Neural progenitor cell (in vitro differentiated cells): ENCODE results near the gene LRRN1. TPM values are rescaled to one million over a fixed set of nuclear protein-coding genes. Genes with fewer than 3 reads are reported as not detected.
"Not testable (repeated sequence)": the region's sequence is repeated elsewhere in the genome, so short reads cannot be mapped to it uniquely, and the experiment has no call there.

Experiments
- DNase-seq: peaks from one replicate; pipeline ENCODE4 v3.0.0-alpha.2; 2016; ENCODE audit warnings: low spot score
- H2AFZ ChIP-seq: fragments of 200-600 bp; sonication (generic); replicated peaks from 2 replicates; pipeline ENCODE4 v1.6.1; 2016; ENCODE audit warnings: antibody characterized with exemption
- H3F3A ChIP-seq: fragments of 200-600 bp; sonication (generic); 2 replicates; pipeline ENCODE4 v1.6.1; 2016; ENCODE audit warnings: antibody characterized with exemption, low read depth
- H3K27ac ChIP-seq: fragments of 200-600 bp; sonication (generic); 2 replicates; pipeline ENCODE4 v1.5.1; 2016; ENCODE audit warnings: mild to moderate bottlenecking
- H3K27me3 ChIP-seq: fragments of 200-600 bp; sonication (generic); 2 replicates; pipeline ENCODE4 v1.6.1; 2016; ENCODE audit warnings: mild to moderate bottlenecking, moderate library complexity
- H3K36me3 ChIP-seq: fragments of 200-600 bp; sonication (generic); 2 replicates; pipeline ENCODE4 v1.5.1; 2016
- H3K4me1 ChIP-seq: fragments of 200-600 bp; sonication (generic); 2 replicates; pipeline ENCODE4 v1.6.1; 2016; ENCODE audit warnings: mixed run types
- H3K4me2 ChIP-seq: fragments of 200-600 bp; sonication (generic); 2 replicates; pipeline ENCODE4 v1.6.1; 2016
- H3K4me3 ChIP-seq: fragments of 200-600 bp; sonication (generic); 2 replicates; pipeline ENCODE4 v1.5.1; 2016
- H3K79me2 ChIP-seq: fragments of 200-600 bp; sonication (generic); 2 replicates; pipeline ENCODE4 v1.6.1; 2016; ENCODE audit warnings: low read depth
- H3K9ac ChIP-seq: fragments of 200-600 bp; sonication (generic); 2 replicates; pipeline ENCODE4 v1.6.1; 2016
- H3K9me3 ChIP-seq: fragments of 200-600 bp; sonication (generic); 2 replicates; pipeline ENCODE4 v1.5.1; 2016; ENCODE audit warnings: low read depth
- H4K20me1 ChIP-seq: fragments of 200-600 bp; sonication (generic); 2 replicates; pipeline ENCODE4 v1.6.1; 2016; ENCODE audit warnings: low read depth
- H3K27ac Mint-ChIP-seq: 3 replicates; pipeline ENCODE4 v1.8.0; 2021; ENCODE audit warnings: mixed read lengths
- H3K27me3 Mint-ChIP-seq: 2 replicates; pipeline ENCODE4 v1.8.0; 2022; ENCODE audit warnings: low read depth, mild to moderate bottlenecking, inconsistent platforms, moderate library complexity, mixed read lengths; ENCODE audit not compliant: insufficient read depth
- H3K36me3 Mint-ChIP-seq: 3 replicates; pipeline ENCODE4 v1.8.0; 2021; ENCODE audit warnings: mixed read lengths
- H3K4me1 Mint-ChIP-seq: 3 replicates; pipeline ENCODE4 v1.8.0; 2021; ENCODE audit warnings: mixed read lengths
- H3K4me3 Mint-ChIP-seq: 3 replicates; pipeline ENCODE4 v1.8.0; 2021; ENCODE audit warnings: mild to moderate bottlenecking, moderate library complexity, mixed read lengths
- H3K9me3 Mint-ChIP-seq: 3 replicates; pipeline ENCODE4 v1.8.0; 2020; ENCODE audit warnings: mixed read lengths
- CTCF ChIP-seq: fragments of 200-600 bp; sonication (generic); IDR thresholded peaks from 2 replicates; pipeline ENCODE4 v1.5.1; 2017; ENCODE audit warnings: antibody characterized with exemption, mild to moderate bottlenecking
- EZH2 ChIP-seq: fragments of 200-600 bp; sonication (generic); IDR thresholded peaks from 2 replicates; pipeline ENCODE4 v1.6.1; 2017; ENCODE audit warnings: antibody characterized with exemption, mild to moderate bottlenecking, moderate library complexity
- EZH2phosphoT487 ChIP-seq: fragments of 200-600 bp; sonication (generic); IDR thresholded peaks from 2 replicates; pipeline ENCODE4 v1.6.1; 2017; ENCODE audit warnings: antibody characterized with exemption
- total RNA-seq: library from RNA; depleted of rRNA; stranded (reverse); fragments of >200 nt; gene quantifications from 2 replicates; pipeline ENCODE4 v1.2.3, GENCODE V29; 2015; ENCODE audit warnings: low replicate concordance

LRRN1 gene
- total RNA-seq, 1 donor from 2014 or later = 57.9 TPM

- no peak for DNase-seq
- Histone ChIP-seq H3F3A (no peaks in the 10 kb centered on the region), H3K36me3 (peaks cover 4% of the 10 kb centered on the region), H3K27ac (no peak overlapping the region), H2AFZ (no peak overlapping the region), H3K9me3 (no peaks in the 10 kb centered on the region), H3K9ac (no peak overlapping the region), H3K27me3 (no peaks in the 10 kb centered on the region), H3K4me2 (no peak overlapping the region), H3K4me3 (no peak overlapping the region), H3K4me1 (no peaks in the 10 kb centered on the region), H3K79me2 (peaks cover 77% of the 10 kb centered on the region), H4K20me1 (peaks cover 22% of the 10 kb centered on the region)
- no peak for TF ChIP-seq EZH2
- no peak for TF ChIP-seq CTCF
- no peak for TF ChIP-seq EZH2phosphoT487
- Mint-ChIP-seq H3K4me1 (no peaks in the 10 kb centered on the region), H3K9me3 (peaks cover 17% of the 10 kb centered on the region), H3K4me3 (no peak overlapping the region), H3K27ac (no peak overlapping the region), H3K36me3 (peaks cover 63% of the 10 kb centered on the region), H3K27me3 (no peaks in the 10 kb centered on the region)
These were observed 25.8 kb downstream of the LRRN1 start for GRCh38 chr3:3825035-3825434.

DNA sequence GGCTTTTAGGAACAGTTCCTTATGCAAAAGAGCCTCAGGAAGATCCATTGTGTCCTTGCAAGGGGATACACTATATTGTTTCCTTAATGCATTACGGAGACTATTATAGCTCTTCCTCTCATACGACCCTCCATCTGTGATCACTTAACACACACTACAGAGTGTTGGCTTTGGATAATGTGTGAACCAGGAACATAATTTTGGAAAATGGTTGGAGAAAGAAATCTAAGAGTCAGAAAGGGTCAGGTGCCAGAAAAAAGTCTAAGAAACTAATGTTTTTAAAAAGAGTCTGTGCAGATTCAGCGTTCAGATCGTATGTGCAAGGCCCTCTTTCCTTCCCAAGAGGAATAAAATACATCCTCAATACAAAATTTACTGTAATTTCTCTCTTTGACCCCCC is 27.3 kb downstream of the LRRN1 start:
- peaks cover 4% of the 10 kb centered on the region for H3K36me3 ChIP-seq
- no peaks in the 10 kb centered on the region for H3K9me3 ChIP-seq
- no peak for DNase-seq
- H3K27me3 ChIP-seq = no peaks in the 10 kb centered on the region
- no peaks in the 10 kb centered on the region for H3F3A ChIP-seq
- no peak overlapping the region for H3K4me2 ChIP-seq
- H3K9ac ChIP-seq = no peak overlapping the region
- H3K4me1 Mint-ChIP-seq = no peaks in the 10 kb centered on the region
- H3K79me2 ChIP-seq = peaks cover 67% of the 10 kb centered on the region
- peaks cover 66% of the 10 kb centered on the region for H3K36me3 Mint-ChIP-seq
- TF ChIP-seq EZH2phosphoT487 (no peak), EZH2 (no peak), CTCF (no peak)
- H3K9me3 Mint-ChIP-seq = peaks cover 26% of the 10 kb centered on the region
- H3K27ac Mint-ChIP-seq = no peak overlapping the region
- no peak overlapping the region for H3K27ac ChIP-seq
- no peaks in the 10 kb centered on the region for H3K27me3 Mint-ChIP-seq
- H3K4me3 ChIP-seq = no peak overlapping the region
- H3K4me1 ChIP-seq = no peaks in the 10 kb centered on the region
- H3K4me3 Mint-ChIP-seq = no peak overlapping the region
- peaks cover 14% of the 10 kb centered on the region for H4K20me1 ChIP-seq
- no peak overlapping the region for H2AFZ ChIP-seq

DNA sequence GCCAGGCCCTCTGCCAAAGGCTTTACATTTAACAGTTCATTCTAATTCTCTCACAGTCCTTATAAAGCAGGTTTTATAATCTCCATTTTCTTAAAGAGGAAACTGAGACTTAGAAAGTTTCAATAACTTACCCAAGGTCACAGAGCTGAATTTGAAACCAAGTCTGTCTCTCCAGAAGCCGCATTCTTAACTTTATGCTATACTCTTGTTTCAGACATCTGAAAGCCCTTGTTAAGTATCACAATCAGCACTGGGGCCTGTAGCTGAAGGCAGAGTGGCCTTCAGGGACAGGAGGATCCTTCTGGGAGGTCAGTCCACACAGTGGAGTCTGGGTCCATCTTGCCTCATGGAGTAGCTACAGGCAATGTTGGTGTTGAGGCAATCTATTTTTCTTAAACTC is 27.9 kb downstream of the LRRN1 start:
- no peak overlapping the region for H3K27ac Mint-ChIP-seq
- TF ChIP-seq CTCF (no peak), EZH2 (no peak), EZH2phosphoT487 (no peak)
- Histone ChIP-seq H3K4me3 (no peak overlapping the region), H3K36me3 (peaks cover 4% of the 10 kb centered on the region), H3K4me1 (no peaks in the 10 kb centered on the region), H3K27me3 (no peaks in the 10 kb centered on the region), H4K20me1 (peaks cover 11% of the 10 kb centered on the region), H3K27ac (no peak overlapping the region), H2AFZ (no peak overlapping the region), H3K4me2 (no peak overlapping the region), H3K9me3 (no peaks in the 10 kb centered on the region), H3F3A (no peaks in the 10 kb centered on the region), H3K9ac (no peak overlapping the region), H3K79me2 (peaks cover 65% of the 10 kb centered on the region)
- DNase-seq = no peak
- peaks cover 30% of the 10 kb centered on the region for H3K9me3 Mint-ChIP-seq
- H3K4me3 Mint-ChIP-seq = no peak overlapping the region
- peaks cover 66% of the 10 kb centered on the region for H3K36me3 Mint-ChIP-seq
- H3K4me1 Mint-ChIP-seq = no peaks in the 10 kb centered on the region
- H3K27me3 Mint-ChIP-seq = no peaks in the 10 kb centered on the region

DNA sequence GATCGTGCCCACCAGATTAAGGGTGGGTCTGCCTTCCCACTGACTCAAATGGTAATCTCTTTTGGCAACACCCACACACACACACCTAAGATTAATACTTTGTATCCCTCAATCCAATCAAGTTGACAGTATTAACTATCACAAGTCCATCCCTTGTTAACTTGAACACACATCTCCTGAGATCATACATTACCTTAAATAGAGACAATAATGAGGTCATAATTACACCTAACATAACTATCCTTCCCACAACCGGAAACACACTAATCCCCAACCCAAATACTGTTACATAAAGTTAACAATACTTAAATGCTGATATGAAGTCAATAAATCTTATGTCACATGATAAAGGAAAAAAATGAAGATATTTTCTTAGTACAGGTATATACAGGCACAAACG is 29.2 kb downstream of the LRRN1 start:
- H3K4me3 ChIP-seq, H3K9ac ChIP-seq, DNase-seq, H3K27me3 Mint-ChIP-seq, H3K36me3 ChIP-seq, H4K20me1 ChIP-seq, H3K4me1 Mint-ChIP-seq, H3K9me3 ChIP-seq, H3K4me2 ChIP-seq, H3F3A ChIP-seq, H3K4me1 ChIP-seq, H3K27ac Mint-ChIP-seq, H3K27me3 ChIP-seq, H3K4me3 Mint-ChIP-seq, H2AFZ ChIP-seq, H3K27ac ChIP-seq: not testable (repeated sequence)
- peaks cover 69% of the 10 kb centered on the region for H3K36me3 Mint-ChIP-seq
- peaks cover 43% of the 10 kb centered on the region for H3K9me3 Mint-ChIP-seq
- peaks cover 65% of the 10 kb centered on the region for H3K79me2 ChIP-seq
